HG02571 (cell line): ENCODE data around the gene C14orf132.

ENCODE experiments used
- ATAC-seq: cut with Tn5 transposase; IDR thresholded peaks from one replicate; pipeline ENCODE4 v1.9.1; 2021; ENCODE audit warnings: mild to moderate bottlenecking, moderate library complexity; ENCODE audit not compliant: unreplicated experiment

Gene C14orf132

DNA sequence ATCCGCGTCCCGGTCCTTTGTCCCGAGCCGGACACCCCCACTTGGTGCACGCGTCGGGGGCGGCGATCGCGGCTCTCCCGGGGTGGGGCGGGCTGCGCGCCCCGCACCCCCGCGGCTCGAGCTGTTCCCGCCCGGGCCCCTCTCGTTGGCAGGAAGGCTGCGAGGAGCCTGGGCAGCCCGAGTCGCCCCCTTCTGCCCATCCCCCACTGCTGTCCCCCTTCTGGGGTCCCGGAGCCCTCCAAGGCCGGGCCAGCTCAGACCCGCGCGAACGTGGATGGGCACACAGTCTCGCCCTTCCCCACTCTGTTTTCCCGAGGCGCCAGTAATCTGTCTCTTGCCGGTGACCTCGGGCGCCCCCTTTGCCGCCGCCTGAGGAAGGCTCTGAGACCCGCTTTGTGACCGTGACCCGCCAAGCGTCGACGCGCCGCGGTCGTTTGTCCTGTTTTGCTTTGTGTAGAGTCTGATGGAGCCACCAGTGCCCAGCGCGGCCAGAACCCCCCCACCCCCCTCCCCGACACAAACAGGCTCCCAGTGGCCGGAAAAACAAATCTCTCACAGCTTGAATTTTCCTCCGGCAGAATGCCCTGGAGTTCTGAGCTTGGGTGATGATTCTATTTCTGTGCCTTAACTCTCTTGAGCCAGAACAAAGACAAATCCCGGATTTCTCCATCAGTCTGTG lies 610 bp downstream of the C14orf132 start:
- ATAC-seq: no peak

- ATAC-seq: no peak
Observed at GRCh38 chr14:96040828-96041371, 1.7 kb downstream of the C14orf132 start.

DNA sequence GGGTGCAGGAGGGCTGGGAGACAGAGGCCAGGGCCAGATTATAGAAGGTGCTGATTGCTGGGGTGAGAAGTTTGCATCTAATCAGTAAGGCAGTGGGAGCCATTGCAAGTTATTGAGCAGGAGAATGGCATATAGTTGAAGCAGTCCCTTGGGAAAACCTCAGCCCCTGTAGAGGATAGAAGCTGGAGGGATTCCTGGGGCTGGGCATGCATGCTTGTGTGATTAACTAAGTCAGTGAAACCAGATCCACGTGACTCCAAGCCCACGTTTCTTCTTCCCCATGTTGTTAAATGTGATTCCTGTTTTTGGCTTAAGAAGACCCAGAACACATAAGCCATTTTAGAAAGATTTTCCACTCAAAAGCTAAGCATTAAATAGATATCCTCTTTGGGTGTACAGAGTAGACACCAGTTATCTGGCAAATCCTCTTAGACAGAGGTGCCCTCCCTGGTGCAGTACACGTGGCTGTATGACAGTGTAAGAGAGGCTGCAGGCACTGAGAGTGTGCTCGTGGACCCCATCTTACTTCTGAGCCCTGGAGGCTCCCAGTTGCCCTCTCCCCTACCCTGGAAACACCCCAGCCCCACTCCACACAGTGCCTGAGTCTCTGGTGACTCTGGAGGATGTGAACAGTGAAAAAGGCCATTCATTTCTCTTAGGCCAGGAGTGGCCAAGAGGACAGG lies 3.2 kb downstream of the C14orf132 start:
- no peak for ATAC-seq

- no peak for ATAC-seq
Observed at GRCh38 chr14:96046630-96047029, 7.5 kb downstream of the C14orf132 start.

DNA sequence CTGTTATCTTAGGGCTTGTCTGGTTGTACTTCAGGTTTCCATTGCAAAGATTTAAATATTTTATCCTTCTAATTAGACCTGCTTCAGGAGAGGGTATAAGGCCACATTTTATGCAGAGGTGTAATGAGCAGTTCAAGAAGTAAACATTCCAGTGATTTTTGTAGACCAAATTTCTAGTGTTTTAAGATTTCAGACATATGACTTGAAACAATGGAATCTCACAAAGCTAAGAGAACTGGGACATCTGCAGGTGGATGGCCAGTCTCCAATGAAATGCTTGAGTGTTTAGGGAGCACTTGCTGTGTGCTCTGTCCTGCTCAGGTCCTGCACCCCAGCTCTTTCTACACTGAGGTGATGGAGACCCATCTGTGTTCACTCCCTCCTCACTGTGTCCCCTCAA lies 7.9 kb downstream of the C14orf132 start:
- no peak for ATAC-seq

DNA sequence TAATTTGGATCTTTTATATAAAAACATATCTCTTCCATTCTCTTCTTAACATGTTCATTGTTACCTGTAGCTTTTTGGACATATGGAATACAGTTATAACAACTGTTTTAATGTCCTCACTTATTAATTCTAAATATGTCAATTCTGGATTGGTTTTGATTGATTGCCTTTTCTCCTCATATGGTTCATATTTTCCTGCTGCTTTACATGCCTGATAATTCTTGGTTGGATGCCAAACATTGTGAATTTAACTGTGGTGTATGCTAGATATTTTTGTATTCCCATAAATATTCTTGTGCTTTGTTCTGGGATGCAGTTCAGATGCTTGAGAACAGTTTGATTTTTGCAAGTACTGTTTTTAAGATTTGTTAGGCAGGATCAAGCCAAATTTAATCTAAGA lies 10.8 kb downstream of the C14orf132 start:
- ATAC-seq: no peak

GRCh38 chr14:96050482-96050881 lies 11.3 kb downstream of the C14orf132 start:
- ATAC-seq: no peak

DNA sequence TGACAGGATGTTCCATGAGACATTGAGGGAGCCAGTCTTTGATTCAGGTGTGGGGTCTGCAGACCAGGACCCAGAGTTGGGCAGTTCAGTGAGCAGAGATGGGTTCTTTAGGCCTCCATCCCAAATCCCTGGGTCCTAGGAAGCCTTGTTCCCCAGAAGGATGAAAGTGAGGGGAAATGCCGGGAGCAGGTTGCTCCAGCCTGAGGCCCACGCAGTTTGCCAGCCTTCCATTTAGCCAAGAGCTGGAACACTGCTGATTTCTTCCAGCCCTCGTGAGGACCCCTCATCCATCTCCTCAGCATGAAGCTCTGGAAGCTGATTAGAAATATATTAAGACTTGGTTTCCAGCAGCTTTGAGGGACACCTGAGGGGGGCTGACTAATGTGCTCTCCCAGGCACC lies 12.1 kb downstream of the C14orf132 start:
- no peak for ATAC-seq

DNA sequence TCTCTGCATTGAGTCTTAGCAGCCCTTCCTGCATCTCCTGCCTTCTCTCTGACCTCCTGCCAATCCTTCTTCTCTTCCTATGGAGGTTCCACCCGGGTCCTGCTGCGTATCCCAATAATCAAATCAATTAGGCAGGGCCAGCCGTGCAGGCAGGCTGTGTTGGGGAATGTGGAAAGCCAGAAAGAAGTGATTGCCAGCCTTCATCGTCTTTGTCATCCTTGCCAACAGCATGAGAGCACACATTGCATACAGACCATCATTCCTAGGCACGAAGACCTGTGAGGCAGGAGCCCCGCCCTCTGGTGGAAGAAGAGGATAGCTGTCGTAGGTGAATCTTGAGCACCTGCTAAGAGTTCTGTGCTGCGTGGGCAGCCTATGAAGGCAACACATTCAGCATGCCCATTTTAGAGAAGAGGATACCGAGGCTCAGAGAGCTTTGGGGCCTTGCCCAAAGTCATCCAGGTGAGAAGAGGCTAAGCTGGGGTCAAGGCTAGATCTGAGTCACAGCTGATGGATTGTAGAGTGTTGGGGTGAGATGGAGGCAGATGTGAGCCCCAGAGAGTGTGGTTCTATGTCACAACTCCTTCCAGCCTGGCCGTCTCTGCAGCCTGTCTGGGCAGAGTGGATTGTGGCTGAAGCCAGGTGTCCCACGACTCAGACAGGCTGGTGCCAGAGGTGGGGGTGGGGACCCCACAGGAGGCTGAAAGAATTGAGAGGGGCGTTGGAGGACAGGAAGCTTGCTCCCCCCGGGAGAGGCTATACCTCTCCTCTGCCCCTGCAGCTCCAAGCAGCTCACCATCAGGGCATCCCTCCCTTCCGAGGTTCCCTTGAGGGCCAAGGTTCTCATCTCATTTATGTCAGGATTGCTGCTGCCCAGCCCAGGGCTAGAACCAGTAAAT lies 12.7 kb downstream of the C14orf132 start:
- ATAC-seq: no peak

DNA sequence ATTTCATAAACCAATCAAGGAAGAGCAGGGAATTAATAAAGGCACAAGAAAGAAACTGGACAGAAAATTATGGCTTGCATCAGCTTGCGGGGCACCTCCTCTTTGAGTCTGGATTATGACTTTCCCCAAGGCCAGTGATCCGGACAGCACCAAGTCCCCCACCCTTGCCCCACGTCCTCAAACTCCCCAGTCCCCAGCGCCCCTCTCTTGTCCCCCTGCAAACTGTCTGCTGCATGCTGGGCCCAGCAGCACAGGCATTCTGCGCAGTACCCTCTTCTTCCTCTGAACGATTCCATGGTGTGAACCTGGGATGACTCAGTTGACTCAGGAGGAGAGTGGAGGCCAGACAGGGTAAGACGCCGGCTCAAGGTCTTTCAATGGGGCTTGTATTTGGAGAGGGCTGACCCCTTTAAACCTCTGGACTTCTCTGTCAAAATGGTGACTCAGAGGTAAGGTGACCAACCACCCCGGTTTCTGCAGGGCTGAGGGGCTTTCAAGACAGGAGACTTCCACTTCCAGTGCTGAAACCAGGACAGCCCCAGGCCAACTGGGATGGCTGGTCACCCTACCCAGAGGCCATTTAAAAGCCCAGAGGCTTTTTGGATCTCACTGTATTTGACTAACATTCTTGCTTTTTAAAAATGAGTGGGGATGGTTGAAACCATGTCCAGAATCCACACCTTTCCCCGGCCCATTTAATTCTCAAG lies 13.5 kb downstream of the C14orf132 start:
- no peak for ATAC-seq

- no peak for ATAC-seq
Observed at GRCh38 chr14:96053248-96053599, 14.1 kb downstream of the C14orf132 start.

DNA sequence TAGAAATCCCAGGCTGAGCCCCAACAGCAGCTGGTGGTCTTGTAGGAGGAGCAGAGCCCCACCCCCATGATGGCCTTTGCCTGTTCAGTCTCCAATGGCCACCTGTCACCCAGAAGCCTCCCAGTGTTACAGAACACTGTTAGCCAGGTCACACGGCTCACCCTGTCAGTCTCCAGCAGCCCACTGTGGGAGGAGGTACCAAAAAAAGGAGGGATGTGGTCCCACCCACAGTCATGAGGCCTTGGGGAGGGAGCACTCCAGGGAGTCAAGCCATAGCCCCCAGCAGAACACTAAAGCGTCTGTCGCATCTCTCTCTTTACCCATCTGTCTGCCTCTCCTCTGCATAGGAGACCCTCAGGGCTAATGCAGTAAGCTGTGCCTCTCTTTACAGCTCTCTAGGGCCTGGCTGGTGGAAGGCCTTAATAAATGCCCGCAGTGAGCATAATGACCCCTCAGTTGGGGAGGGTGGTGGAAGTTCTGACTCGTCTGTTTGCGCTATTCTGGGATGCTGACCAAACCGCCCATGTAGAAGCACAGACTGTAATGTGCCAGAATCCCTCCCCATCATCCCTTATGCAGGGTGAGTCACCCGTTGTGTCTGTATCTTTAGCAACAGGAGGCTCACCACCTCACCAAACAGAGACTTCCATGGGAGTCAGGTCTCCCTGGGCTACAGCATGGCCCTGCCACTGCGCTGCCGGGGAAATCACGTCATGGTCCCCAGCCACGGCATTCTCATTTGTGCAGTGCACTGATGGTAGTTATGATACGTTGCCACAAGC lies 14.6 kb downstream of the C14orf132 start:
- no peak for ATAC-seq

DNA sequence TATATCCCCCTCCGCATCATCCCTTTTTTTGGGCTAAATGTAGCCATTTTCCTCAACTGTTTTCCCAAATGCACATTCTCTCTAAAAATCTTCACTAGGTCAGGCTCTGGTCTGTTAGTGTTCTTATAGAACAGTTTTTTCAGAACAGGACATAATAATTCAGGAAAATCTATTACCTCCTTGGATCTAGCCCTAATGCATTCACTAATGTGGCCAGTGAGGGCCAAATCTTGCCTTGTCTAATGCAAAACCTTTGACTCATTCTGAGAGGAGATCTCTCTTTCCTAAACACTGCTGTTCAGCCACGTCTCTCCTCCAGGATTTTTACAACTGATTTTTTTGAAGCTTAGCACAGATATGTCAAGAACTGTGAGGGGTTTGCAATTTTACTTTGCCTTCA lies 15.5 kb downstream of the C14orf132 start:
- ATAC-seq: no peak

GRCh38 chr14:96055065-96055752 lies 16.0 kb downstream of the C14orf132 start:
- no peak for ATAC-seq

- ATAC-seq: no peak
Observed at GRCh38 chr14:96055753-96056508, 16.8 kb downstream of the C14orf132 start.

GRCh38 chr14:96056509-96057422 lies 17.6 kb downstream of the C14orf132 start:
- ATAC-seq: no peak

GRCh38 chr14:96057738-96058137 lies 18.6 kb downstream of the C14orf132 start:
- ATAC-seq: no peak
